ENCODE data around the gene OPTN.
A peak's percentile ranks its signal among the peaks of the same experiment; 100 is the strongest.
"Not testable (repeated sequence)": the region's sequence is repeated elsewhere in the genome, so short reads cannot be mapped to it uniquely, and the experiment has no call there.

Gene OPTN

DNA sequence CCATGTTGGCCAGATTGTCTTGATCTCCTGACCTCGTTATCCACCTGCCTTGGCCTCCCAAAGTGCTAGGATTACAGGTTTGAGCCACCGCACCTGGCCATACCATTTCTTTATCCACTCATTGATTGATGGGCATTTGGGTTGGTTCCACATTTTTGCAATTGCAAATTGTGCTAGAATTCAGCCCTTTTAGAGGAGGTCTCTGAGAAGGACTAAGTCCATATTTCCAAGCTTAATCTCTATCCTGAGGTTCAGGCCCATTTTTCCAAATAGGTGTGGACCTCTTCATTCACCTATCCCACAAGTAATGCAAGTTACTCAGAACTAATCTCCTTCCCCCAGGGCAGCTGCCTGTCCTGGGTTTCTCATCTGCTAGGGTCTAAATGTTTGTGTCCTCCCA lies 9.7 kb upstream of the OPTN start:
- no peak for DNase-seq (ENCODE audit: low read depth in 2 of 2)

DNA sequence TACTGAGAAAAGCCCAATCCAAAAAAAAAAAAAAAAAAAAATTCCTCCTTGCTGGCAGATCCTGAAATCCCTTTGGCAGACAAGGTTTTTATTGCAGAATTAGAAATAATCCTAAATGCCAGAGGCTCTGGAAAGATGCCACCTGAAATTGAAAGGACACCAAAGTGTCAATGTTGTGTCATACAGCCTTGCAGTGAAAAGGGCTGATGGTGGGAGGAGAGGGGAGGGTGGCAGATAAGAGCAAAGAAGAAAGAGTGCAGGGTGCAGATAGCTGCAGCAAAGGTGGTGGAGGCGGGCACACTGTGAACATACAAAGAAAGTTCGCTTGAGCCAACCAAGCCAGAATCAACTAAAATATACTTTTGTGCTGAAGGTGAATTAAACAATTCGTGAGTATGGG lies 8.2 kb upstream of the OPTN start:
- no peak for DNase-seq (ENCODE audit: low read depth in 2 of 2)

DNA sequence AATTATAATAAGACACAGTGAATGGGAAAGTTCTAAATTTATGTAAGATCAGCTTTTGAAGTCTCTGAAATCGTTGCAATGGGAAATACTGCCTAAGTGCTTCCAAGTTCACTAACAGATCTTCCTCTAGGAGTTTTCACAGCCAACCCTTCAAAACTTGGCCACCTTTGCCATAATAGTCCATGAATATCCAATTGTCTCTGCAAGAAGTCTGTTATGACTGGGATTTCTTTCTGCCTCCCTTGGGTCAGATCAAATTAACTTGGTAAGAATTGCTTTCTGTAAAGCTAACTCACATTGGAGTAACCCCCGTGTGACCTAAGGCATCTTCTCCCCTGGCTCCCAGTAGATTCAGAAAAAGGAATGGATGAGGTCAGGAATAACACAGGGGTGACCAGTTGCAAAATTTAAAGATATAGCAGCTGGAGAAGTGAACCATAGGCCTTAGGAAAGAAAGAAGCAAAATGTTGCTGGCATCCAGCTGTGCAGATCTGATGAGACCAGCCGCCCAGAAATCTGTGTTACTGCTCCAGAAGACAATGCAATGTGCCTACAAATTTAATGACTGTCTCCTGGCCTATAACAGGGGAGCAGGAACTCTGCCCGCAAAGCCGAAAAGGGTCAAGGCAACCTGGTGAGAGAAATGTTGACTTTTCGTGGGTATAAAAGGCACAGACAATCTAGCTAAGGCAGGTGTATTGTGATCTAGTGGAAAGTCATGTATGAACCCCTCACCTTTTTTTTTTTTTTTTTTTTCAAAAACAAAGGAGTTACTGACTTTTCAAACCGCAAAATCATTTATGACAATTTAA lies 7.5 kb upstream of the OPTN start:
- no peak for DNase-seq (ENCODE audit: low read depth in 2 of 2)

DNA sequence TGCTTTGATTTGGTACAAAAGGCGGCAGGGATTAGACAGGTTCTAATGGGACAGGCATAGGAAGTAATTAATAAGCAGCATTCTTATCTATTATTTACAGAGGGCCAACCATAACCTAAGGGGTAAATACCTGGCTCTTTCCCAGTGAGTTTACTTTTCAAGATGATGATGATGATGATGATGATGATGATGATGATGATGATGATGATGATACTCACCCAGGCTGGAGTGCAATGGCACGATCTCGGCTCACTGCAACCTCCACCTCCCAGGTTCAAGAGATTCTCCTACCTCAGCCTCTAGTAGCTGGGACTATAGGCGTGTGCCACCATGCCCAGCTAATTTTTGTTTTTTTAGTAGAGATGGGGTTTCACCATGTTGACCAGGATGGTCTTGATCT lies 5.9 kb upstream of the OPTN start:
- DNase-seq (ENCODE audit: low read depth in 2 of 2), result not testable (repeated sequence)

DNA sequence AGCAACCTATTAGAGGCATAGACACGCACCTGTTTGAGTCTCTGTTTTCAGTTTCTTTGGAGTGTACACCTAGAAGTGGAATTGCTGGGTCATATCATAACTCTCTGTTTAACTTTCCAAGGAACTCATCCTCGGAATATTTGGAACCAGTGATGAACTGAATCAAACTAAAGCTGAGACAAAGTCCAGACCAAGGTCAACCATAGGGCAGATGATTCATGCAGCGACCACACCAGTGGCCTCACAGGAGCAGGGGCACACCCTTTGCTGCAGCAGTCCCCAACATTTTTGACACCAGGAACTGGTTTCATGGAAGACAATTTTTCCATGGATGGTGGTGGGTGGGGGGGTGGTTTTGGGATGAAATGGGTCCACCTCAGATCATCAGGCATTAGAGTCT lies 4.9 kb upstream of the OPTN start:
- DNase-seq (ENCODE audit: low read depth in 2 of 2), result no peak

DNA sequence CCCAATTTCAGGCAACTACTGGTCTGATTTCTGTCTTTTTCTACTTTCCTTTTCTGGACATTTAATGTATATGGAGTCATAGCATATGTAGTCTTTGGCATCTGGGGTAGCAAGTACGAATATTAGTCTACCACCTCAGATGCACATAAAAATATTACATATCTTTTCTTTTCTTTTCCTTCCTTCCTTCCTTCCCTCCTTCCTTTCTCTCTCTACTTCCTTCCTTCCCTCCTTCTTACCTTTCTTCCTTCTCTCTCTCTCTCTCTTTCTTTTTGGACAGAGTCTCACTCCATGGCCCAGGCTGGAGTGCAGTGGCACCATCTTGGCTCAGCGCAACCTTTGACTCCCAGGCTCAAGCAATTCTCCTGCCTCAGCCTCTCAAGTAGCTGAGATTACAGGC lies 4.0 kb upstream of the OPTN start:
- no peak for DNase-seq (ENCODE audit: low read depth in 2 of 2)

DNA sequence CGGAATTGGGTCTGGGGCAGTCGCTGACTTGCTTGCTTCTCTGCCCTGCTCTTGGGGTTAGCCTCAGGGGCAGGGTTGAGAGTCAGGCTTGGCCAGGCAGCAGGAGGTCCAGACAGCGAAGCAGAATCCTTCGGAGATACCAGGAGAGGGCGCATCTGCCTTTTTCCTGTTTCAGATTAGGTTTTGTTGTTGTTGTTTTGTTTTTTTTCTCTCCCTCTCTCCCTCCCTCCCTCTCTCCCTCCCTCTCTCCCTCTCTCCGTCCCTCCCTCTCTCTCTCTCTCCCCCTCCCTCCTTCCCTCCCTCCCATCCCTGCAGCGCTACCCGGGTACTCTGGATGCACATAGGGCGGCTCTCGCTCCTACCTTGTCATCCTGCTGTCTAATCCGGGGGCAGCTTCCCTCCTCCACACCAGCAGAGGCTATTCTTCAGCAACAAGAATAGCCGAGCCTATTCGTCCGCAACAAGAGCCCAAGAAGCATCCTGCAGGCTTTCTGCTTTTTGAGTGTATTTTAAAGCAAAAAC lies 758 bp upstream of the OPTN start:
- DNase-seq (ENCODE audit: low read depth in 2 of 2), result peak in 1 of 2 experiments; percentile 4

DNA sequence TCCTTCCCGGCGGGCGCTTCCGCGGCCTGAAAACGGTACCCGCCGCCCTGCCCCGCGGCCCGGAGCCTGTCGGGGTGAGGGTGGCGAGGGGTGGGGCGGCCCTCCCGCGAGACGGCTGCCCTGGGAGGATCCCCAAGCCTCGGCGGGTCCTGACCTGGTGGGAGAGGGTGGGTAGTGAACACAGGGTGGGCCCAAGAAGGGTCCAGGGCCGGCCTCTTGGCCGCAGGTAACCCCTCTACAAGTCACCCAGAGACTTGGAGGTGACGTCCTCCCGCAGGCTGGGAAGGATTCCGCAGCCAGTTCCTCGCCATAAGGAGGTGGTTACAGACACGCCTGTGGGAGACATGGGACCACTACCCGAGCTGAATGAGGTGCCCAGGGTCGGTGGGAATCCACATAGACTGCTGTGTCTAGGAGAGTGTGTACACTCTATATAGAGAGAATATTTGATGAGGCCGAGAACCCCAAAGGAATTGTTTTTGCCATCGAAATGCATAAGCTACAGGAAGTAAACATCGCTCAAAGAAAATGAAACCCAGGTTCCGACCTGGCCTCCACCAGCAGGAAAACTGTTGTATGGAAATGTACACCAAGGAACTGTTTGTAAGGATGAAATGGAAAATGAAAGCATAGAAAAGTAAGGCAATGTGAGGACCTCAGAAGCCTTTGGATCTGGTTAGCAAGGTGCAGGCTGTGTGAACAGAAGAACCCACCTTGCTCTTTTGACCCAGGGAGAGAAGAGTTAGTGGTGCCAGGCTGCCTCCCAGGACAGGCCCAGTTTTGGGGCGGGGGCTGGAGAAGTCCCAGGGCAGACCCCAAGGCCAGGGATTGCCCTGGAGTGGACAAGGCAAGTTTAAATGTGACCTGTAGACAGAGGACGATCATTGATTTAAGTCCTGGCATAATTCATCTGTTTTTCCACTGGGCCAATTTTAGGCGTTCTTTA lies 659 bp downstream of the OPTN start:
- DNase-seq (ENCODE audit: low read depth in 2 of 2), result peak in 1 of 2 experiments; percentile 21

DNA sequence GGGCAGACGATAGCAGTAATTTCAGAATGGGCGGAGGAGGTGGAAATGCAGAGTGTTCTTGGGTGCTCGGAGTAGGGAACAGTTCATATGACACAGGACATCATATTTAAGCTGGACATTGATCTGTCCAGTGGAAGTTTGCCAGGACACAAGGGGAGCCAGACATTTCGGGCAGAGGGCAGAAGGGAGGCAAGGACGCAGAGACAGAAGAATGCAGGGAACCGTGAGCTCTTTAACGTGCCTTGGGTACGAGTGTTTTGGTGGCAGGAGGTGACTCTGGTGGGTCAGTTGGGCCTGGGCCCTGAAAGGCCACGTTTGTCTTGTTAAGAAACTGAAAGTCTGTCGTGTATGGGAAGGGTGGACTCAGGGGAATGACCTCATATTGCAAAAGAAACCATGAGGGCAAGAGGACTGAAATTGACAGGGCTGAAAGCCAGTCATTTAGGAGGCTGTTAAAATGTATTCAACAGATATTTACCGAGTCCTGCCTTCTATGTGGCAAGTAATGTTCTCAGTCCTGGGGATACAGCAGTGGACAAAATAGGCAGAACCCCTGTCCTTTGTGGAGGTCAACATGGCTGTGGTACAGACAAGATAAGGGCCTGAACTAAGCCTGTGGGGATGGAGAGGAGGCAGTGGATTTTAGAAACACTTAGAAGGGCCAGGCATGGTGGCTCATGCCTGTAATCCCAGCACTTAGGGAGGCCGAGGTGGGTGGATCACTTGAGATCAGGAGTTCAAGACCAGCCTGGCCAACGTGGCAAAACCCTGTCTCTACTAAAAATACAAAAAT lies 2.2 kb downstream of the OPTN start:
- no peak for DNase-seq (ENCODE audit: low read depth in 2 of 2)

DNA sequence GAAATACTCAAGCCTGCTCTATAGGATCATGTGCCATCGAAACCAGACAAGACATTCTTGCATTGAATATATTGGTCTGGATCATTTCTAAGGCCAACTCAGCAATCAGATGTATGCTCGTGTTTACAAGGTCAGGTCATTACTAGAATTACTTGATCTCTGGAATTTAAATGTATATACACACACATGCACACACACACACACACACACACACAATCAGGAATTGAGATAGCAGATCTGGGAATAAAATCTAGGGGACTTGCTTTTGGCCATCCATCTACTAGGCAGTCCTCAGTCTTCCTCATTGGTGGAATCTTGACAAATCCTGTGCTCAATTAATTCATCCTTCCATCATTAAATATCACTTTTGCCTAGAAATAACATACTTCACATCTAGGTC lies 3.6 kb downstream of the OPTN start:
- DNase-seq (ENCODE audit: low read depth in 2 of 2), result no peak

DNA sequence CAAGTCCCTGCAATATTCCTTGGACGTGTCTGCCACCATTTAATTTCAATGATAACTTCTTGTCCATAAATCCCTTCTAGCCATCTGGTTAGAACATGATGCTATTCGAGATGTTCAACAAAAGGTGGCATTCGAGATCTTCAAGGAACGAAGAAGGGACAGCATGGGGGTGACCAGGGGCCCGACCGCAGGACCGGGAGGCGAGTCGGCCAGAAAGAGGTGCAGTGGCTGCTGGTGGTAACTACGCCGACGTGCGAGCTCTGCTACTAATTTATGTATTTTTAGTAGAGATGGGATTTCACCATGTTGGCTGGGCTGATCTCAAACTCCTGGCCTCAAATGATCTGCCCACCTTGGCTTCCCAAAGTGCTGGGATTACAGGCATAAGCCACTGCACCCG lies 4.7 kb downstream of the OPTN start:
- no peak for DNase-seq (ENCODE audit: low read depth in 2 of 2)

DNA sequence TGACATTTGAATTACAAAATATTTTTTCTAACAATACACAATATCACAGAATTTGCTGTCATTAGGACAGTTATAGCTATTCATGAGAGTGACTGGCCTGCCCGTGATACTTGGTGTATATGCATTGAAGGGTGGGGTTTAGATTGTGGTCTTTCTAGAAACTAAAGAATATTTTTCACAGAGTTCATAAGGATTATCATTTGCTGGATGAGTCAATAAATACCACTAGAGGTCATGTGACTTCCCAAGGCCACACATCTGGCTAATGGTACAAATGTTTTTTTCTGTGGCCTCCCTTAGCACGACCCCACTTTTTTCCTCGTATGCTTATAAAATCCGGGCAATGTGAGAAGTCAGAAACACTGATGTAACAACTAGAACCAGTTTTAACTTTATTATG lies 5.2 kb downstream of the OPTN start:
- no peak for DNase-seq (ENCODE audit: low read depth in 2 of 2)

DNA sequence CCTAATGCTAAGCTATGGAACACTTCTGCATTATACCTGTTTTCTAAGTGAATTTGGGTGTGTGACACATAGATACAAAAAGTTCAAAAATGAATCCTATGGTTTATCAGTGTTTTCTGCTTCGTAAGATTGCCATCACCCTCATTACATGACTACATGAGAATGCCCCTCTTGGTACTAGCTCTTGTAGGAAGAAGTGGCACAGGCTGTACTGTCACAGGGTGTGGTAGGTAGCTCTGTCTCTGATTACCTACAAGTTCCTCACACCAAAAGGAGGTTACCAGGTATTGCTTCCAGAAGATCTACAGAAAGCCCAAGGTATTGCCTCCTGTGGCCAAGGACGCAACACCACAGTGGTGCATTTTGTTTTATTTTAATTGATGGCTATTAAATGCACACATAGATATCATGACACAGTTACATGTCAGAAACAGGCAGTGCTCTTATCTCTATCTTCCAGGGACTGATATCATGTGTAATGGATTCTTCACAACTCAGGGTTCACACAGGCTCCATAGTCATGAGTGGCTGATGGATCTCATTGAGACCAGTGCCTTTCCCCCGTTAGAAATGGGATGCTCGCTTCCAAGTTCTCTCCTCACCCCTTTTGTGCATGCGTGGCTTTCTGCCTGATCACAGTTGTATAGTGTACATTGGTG lies 6.6 kb downstream of the OPTN start:
- no peak for DNase-seq (ENCODE audit: low read depth in 2 of 2)

DNA sequence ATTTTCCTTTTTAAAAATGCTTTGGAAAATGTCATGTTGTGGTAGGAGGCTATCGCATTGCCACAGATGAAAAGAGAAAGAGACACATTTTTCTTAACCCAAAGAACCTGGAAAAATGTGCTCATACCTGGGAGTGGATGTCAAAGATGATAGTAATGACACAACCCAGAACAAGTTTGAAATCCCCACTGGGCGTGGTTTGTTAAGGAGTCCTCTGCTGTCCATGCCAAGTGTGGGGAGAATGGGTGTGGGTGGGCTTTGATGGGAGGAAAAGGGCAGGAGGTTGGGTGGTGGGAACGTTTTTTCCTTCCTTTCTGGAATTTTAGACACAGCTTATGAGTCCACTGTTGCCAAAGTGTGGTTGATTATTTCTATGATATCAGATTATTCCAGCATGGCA lies 10.9 kb downstream of the OPTN start:
- DNase-seq (ENCODE audit: low read depth in 2 of 2), result no peak

DNA sequence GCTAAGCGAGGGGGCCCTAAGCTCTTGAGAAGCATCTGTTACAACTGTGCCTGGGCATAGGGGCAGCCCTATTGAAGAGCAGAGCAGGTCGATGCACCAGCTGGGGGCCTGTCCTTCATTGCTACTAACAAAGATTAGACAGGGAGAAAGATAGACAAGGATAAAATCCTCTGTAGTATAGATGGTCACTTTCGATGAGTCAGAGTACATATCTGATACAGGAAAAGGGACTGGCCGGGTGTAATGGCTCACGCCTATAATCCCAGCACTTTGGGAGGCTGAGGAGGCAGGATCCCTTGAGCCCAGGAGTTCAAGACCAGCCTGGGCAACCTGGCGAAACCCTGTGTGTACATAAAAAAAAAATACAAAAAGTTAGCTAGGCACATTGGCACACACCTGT lies 13.6 kb downstream of the OPTN start:
- no peak for DNase-seq (ENCODE audit: low read depth in 2 of 2)

DNA sequence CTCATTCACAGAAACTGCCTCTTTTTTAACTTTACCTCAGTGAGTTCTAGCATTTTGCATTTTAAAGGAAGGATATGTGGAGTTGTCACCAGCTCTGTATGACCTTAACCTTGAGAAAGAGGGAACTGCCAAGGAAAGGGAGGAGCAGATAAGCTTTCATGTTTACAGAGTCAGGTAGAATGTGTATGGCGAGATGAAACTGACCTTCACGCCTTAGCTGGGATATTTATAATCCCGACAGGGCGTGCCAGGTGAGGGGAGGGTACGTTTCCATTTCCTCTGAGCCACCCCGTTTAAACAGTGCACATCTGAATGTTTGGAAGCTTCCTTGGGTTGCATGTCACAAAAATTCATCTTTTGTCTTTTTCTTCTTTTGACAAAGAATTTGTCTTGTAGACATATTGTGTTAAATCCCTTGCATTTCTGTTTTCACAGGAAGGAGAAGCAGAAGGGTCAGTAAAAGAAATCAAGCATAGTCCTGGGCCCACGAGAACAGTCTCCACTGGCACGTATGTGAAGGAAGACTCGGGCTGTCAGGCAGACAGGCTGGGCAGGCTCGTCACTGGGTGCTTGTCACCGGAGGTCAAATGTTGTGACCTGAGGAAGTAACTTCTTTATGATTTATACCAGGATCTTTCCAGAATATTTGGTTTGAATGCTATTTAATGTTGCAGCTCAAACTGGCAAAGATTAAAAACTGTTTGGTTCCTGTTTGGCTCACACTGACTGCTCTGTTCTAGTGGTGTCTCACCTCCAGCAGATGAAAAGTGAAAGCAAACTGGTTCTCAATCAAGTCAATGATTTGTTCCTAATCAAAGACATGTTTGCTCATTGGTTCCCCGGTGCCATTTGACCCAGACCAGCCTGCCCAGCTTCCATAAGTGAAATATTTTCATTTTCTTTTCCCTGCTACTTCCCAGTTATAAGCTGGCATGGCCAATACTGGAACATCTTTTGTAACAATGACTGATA lies 16.2 kb downstream of the OPTN start:
- no peak for DNase-seq (ENCODE audit: low read depth in 2 of 2)

DNA sequence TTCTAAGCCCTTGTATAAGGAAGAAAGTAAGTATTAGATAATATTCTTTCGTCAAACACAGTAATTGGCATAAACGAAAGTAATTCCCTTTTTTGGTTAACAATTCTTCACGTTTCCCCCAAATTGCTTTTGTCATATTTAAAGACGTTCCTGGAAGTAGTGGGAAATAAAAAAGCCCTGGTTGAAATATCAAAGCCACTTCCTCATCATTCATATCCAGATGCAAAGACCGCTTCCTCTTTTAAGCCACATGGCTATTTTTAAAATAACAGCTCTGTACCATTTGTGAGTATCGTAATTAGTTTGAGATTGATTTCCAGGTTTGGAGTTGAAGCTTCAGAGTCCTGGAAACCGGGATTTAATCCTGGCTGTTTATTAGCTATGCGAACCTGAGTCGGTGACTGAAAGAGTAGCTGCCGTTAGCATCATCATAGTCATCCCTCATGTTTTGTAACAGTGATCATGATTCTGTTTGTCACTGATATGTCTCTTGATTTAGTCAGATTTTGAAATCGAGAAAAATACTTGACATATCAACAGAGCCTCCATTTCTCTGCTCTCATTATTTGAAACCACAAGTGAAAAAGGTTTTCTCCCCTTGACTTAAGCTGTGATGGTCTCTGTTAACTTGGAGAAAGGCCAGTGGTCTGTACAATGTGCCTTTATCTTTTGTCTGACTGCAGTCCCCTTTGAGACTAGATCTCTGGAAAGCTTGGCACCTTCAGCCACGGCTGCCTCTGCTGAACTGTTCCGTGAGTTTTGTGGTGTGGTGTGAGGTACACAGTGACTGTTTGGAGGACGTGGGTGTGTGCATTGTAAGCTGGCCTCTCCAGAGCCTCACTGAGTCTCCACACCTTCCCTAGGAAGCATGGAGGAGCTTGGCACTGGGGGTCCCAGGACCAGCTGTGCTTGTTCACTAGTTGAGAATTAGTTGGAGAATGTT lies 18.1 kb downstream of the OPTN start:
- no peak for DNase-seq (ENCODE audit: low read depth in 2 of 2)

DNA sequence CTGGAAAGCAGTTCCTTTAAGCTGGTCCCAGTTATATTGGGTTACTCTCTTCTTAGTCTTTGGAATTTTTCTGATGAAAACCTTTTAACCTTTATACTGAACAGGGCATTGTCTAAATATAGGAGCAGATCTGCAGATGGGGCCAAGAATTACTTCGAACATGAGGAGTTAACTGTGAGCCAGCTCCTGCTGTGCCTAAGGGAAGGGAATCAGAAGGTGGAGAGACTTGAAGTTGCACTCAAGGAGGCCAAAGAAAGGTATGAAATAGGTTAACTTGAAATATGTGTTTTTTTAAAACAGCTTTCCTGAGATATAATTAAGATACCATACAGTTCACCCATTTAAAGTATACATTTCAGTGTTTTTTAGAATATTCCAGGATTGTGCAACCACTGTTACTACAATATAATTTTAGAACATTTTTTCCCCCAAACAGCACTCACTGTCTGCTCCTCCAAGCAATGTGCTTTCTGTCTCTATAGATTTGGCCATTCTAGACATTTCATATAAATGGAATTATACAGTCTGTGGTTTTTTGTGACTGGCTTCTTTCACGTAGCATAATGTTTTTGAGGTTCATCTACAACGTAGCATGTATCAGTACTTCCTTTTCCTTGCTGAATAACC lies 18.9 kb downstream of the OPTN start:
- no peak for DNase-seq (ENCODE audit: low read depth in 2 of 2)
